Fibroblast of villous mesenchyme (primary cell): ENCODE results near the gene MBD5. TPM values are rescaled to one million over a fixed set of nuclear protein-coding genes. Genes with fewer than 3 reads are reported as not detected.
A peak's percentile ranks its signal among the peaks of the same experiment; 100 is the strongest.

Source experiments
- DNase-seq: peaks from one replicate; pipeline ENCODE4 v3.0.0-alpha.2; 2010; ENCODE audit warnings: low read depth
- H3K4me3 ChIP-seq: 2 replicates; pipeline ENCODE4 v1.5.1; 2011; ENCODE audit warnings: low read depth, mild to moderate bottlenecking, low read length
- total RNA-seq: library from RNA; depleted of rRNA; stranded (reverse); fragments of >200 nt; gene quantifications from 2 replicates; pipeline ENCODE4 v1.2.3, GENCODE V29; 2012
- TF ChIP-seq, protein P1 (sequence below): IDR thresholded peaks from 2 replicates; pipeline ENCODE4 v1.5.1; 2012; ENCODE audit warnings: low read depth, mild to moderate bottlenecking, low read length; ENCODE audit not compliant: insufficient read depth

MBD5 gene
- total RNA-seq, 1 donor = 35.0 TPM

DNA sequence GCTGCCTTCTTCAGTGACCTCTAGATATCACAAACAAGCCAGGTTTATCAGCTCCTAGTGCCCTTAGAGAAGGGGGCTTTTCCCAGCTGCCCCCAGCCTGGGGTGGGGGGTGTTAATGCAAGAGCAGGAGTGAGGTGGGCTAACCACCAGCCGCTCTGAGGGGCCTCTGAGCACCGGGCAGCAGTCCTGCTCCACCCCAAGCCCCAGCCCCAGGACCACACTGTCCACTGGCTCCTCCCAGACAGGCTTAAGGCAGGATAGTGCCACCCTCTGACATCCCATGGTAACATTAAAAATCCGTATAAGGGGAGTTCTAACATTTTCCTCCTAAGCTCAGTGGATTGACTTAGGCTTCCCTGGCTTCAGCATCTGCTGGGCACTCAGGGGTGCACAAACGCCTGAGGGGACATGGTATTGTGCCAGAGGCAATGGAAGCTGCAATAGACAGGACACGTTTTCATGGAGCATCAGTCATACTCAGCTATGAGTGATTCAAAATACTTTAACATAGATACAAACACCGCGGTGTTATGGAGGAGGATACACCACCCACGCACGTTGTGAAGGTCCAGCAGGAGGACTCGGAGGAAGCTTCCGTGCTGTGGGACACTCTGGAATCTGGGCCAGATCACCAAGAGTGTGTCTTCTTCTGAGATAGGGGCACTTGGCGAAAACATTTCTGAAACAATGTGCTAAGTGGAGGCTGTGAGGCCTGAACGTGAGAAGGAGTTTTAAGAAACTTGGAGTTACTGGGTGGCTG is 511.0 kb downstream of the MBD5 start:
- TF ChIP-seq, protein P1, sequence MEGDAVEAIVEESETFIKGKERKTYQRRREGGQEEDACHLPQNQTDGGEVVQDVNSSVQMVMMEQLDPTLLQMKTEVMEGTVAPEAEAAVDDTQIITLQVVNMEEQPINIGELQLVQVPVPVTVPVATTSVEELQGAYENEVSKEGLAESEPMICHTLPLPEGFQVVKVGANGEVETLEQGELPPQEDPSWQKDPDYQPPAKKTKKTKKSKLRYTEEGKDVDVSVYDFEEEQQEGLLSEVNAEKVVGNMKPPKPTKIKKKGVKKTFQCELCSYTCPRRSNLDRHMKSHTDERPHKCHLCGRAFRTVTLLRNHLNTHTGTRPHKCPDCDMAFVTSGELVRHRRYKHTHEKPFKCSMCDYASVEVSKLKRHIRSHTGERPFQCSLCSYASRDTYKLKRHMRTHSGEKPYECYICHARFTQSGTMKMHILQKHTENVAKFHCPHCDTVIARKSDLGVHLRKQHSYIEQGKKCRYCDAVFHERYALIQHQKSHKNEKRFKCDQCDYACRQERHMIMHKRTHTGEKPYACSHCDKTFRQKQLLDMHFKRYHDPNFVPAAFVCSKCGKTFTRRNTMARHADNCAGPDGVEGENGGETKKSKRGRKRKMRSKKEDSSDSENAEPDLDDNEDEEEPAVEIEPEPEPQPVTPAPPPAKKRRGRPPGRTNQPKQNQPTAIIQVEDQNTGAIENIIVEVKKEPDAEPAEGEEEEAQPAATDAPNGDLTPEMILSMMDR = no peak
- no peak for DNase-seq
- no peak overlapping the region for H3K4me3 ChIP-seq

DNA sequence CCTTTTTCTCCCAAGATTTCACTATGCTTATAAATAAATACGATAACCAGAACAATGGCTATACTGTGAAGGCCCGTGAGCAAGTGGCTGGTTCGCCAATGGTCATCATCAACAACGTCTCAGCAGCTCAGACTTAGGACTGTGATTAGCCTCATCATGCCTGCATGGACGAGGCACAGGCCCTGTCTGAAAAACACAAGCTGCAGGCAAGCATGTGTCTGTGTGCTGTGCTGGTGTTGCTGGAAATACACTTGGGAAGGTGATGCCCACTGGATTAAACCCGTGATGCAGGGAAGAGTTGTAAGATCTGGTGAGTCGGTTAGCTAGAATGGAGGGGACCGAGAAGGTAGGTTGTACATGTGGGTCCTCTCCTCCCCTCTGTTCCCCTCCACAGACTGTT is 512.1 kb downstream of the MBD5 start:
- TF ChIP-seq, protein P1 = no peak
- H3K4me3 ChIP-seq = no peak overlapping the region
- no peak for DNase-seq

DNA sequence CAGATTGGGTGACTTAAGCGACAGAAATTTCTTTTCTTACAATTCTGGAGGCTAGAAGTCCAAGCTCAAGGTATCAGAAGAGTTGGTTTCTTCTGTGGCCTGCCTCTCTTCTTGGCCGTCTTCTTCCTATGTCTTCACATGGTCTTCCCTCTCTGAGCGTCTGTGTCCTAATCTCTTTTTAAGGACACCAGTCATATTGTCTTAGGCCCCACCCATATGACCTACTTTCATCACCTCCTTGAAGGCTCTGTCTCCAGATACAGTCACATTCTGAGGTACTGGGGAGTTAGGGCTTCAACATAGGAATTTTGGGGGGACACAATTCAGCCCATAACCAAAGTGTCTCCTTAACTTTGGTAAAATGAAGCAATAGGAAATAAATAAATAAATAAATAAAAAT is 512.8 kb downstream of the MBD5 start:
- H3K4me3 ChIP-seq = no peak overlapping the region
- TF ChIP-seq, protein P1 = no peak
- DNase-seq = no peak

DNA sequence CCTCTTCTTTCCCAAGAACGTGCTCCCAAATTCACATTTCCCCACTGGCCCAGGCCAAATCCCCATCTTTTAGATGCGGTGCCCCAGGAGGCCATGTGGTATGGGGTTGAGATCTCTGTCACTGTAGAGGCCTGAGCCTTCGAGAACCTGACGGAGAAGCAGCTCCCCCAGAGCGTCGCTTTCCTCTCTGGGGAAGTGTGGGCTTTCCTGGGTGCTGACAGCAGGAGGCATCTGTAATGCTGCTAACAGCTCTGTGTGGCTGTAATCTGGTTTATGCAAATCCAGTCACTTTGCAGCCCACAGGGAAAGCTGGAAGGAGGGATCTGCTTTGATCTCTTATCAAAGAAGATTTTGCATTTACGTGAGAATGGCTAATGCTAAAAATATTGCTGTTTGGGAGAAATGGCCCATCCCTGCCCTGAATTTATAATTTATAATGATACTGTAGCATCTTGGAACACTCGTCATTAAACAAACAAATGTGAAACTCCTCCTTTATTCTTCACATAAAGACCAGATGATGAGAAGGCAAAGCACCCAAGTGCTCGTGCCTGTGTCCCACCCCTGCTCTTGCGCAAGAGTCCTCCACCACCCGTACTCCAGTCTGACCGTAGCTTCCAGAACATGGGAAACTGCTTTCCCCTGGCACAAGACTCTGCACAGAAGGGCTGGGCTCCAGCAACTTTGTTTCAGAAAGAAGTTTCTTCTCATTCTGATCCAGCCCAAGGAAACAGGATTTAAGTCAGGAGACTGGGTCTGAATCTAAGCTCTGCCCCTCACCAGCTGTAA is 513.7 kb downstream of the MBD5 start:
- TF ChIP-seq, protein P1 = peak; percentile 9
- no peak overlapping the region for H3K4me3 ChIP-seq
- DNase-seq = peak; percentile 44

DNA sequence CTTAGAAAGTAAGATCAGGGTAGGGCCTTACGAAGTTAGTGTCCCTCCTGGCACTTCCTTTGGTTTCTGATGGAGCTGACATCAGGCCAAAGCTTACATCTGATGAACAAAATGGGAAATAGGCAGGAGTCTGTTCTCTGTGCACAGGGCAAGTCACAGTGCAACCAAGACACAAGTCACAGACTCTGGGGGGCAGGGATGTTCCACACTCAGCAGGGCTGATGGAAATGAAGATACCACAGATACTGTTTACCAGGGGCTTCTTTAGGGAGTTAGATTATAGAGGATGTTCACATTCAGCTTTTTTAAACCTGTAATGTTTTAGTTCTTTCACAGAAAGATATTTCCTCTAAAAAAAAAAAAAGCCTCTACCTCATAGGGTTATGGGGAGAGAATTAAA is 517.5 kb downstream of the MBD5 start:
- no peak overlapping the region for H3K4me3 ChIP-seq
- no peak for DNase-seq
- TF ChIP-seq, protein P1 = no peak

DNA sequence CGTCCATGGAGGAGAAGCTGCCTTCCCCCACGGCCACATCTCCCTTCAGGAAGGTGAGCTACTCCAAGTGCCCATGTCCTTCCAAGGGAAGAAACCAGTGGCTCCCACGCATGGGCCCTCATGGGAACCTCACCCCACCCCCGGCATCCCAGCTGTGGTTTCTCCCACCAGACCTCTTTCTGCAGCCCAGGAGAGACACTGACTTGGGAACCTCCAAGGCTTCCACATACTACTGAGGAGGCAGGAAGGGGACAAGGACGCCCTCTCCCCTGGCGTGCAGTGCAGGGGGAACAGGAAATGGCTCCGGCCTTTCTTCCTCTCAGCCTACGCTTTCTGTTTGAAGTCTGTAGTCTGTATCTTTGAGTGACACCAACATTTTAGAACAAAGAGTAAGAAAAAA is 519.1 kb downstream of the MBD5 start:
- TF ChIP-seq, protein P1 = no peak
- no peak for DNase-seq
- no peak overlapping the region for H3K4me3 ChIP-seq
